GM13976 (cell line): ENCODE results near the gene RBP2.

Experiments used
- DNase-seq: peaks from one replicate; pipeline ENCODE4 v3.0.0; 2012; ENCODE audit warnings: low spot score
- CTCF ChIP-seq: IDR thresholded peaks from 2 replicates; pipeline ENCODE4 v1.5.1; 2012; ENCODE audit warnings: borderline replicate concordance, mild to moderate bottlenecking; ENCODE audit not compliant: insufficient read depth; ENCODE audit errors: extremely low read depth, missing control alignments, control extremely low read depth
- in situ Hi-C: fragments of 300-500 bp; cut with MboI; formaldehyde crosslinking; loops from one replicate; pipeline ENCODE4 v1.12.0; 2022; ENCODE audit warnings: low sequenced_read_pairs, mixed read lengths, inconsistent platforms; ENCODE audit not compliant: unreplicated experiment

RBP2 gene

DNA sequence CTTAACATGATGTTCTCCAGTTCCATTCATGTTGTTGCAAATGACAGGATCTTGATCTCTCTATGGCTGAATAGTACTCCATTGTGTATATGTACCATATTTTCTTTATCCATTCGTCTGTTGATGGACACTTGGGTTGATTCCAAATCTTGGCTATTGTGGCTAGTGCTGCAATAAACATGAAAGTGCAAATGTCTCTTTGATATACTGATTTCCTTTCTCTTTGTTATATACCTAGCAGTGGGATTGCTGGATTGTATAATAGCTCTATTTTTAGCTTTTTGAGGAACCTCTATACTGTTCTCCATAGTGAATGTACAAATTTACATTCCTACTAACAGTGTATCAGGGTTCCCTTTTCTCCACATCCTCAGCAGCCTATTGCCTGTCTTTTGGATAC is 5.9 kb upstream of the RBP2 start:
- DNase-seq = no peak
- in situ Hi-C loops = no loop called here
- no peak for TF ChIP-seq CTCF

- in situ Hi-C loops = no loop called here
- DNase-seq = no peak
- no peak for TF ChIP-seq CTCF
Observed at GRCh38 chr3:139481116-139481515, 4.8 kb upstream of the RBP2 start.

GRCh38 chr3:139480585-139480984 is 4.3 kb upstream of the RBP2 start:
- TF ChIP-seq CTCF = no peak
- DNase-seq = no peak
- in situ Hi-C loops = no loop called here

DNA sequence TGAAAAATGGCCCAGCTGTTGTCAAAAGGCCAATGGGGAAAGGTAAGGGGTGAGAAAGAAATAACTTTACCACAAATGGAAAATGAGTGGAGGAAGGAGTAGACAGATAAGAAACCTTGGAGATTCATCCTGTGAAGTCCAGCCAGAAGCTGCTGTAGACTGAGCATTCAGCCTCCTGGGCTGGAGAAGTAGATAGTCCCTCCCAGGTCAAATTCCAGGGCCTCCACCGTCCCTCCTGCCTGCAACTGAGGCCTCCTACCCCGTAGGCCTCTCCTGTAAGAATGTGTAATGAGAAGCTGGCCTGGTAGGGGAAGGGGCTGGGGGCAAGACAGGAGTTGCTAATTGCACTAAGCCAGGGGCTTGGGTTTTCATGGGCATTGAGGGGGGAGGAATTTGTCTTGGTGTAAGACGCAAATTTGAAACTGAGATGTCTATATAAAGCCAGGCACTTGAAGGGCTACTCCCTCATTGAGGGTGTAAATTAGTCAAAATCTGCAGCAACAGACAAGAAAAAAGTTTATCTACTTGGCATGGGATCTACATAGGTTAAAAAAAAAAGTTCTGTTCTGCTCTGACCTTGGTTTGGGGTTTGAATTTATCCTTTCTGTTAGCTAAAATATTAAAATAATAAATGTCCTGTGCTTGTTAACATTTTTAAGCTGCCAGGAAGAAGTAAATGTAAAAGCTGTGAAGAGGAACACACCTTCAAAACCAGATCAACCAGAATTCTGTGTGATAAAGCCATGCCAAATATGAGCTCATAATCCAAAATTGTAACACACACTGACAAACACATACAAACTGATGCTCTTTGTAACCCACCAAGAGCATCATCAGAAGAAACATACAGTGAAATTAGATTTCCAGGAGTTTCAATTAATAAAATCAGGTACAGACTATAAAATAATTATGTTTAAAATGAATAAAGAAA is 1.7 kb upstream of the RBP2 start:
- TF ChIP-seq CTCF = no peak
- DNase-seq = no peak
- in situ Hi-C loops = no loop called here

DNA sequence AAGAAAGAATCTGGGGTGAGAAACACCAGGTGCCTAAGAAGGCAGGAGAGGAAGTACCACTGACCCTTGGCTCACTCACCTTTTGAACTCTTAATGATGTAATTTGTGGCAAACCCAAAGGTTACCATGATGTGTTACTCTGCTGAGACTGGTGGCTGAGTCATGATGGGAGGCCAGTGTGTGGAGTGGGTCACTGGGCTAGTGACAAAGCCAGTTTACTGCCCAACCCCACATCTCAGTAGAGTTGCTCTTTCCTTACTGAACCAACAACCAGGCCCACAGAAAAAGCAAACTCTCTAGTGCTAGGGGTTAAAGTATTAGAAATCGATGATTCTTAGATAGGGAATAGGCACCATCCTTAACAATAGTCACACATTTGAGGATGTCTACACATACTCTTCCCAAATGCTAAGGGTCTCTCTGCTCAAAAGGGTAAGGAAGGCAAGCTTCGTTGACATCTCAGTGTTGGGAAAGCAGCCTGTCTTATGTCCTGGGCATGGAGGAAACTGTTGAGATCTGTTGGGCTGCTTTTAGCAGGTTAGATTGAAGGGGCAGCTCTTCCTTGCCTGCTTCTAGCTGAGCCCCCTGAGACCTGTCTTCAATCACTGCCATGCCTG is 3.1 kb downstream of the RBP2 start:
- in situ Hi-C loops = no loop called here
- no peak for TF ChIP-seq CTCF

DNA sequence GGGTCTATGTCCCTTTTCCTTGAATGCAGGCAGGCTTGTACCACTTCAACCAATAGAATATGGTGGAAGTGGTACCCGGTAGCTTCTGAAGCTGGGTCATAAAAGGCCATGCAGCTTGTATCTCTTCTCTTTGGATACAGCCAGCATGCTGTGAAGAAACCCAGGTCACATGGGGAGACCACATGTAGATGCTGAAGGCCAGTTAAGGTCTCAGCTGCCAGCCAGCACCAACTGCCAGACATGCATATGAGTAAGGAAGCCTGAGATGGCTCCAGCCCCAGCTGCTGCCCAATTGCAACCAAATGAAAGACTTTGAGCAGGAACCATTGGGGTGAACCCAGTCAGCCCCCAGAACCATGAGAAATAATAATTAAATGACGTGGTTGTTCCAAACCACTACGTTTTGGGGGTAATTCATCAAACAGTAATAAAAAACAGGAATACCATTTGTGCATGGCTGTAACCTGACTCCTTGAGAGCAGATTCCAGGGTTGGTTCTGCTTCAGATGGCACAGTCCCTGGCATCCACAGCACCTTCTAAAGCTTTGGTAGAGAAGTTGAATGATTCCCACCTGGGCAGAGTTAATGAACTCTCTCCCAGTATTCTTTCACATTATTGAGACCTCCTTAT is 3.8 kb downstream of the RBP2 start:
- no peak for DNase-seq
- in situ Hi-C loops = no loop called here
- TF ChIP-seq CTCF = no peak

More for the DNA sequence above, 3.1 kb downstream of the RBP2 start:
- DNase-seq = no peak
